ENCODE results near the gene CPT1A. TPM values are rescaled to one million over a fixed set of nuclear protein-coding genes. Genes with fewer than 3 reads are reported as not detected.

The CPT1A gene
- total and polyA plus RNA-seq, 3 donors from 2014 or later = 39.2 to 58.5 (median 49.1) TPM

- intact Hi-C loops (cut with DNase I; ENCODE audit: low total_unique reads) = no loop called here
- Histone ChIP-seq H3K4me3 (no peak overlapping the region), H3K9me3 (no peaks in the 10 kb centered on the region), H3K27me3 (no peaks in the 10 kb centered on the region), H3K36me3 (ENCODE audit: low read depth, missing control alignments) (no peaks in the 10 kb centered on the region), H3K27ac (no peak overlapping the region), H3K4me1 (peaks cover 5% of the 10 kb centered on the region)
- no peak for TF ChIP-seq POLR2A (IDR thresholded peaks at IDR 0.05)
- DNase-seq = no peak
- WGBS, 2 donors = 87 to 94% methylated on average over 7 of the region's 7 CpGs
Observed at GRCh38 chr11:68741463-68741862, 100.3 kb downstream of the CPT1A start.

- intact Hi-C loops (cut with DNase I; ENCODE audit: low total_unique reads) = no loop called here
- TF ChIP-seq POLR2A (IDR thresholded peaks at IDR 0.05) (no peak), CTCF (IDR thresholded peaks at IDR 0.05) (no peak)
- no peaks in the 10 kb centered on the region for H3K36me3 ChIP-seq (ENCODE audit: low read depth, missing control alignments)
- DNase-seq = no peak
- no peak overlapping the region for H3K4me3 ChIP-seq
- H3K27me3 ChIP-seq = no peaks in the 10 kb centered on the region
- WGBS, 2 donors = 88 to 94% methylated on average over 6 of the region's 6 CpGs
- H3K27ac ChIP-seq = no peak overlapping the region
- H3K9me3 ChIP-seq = no peaks in the 10 kb centered on the region
- H3K4me1 ChIP-seq = peaks cover 5% of the 10 kb centered on the region
Observed at GRCh38 chr11:68735646-68736045, 106.1 kb downstream of the CPT1A start.

- H3K27ac ChIP-seq = no peak overlapping the region
- TF ChIP-seq CTCF (IDR thresholded peaks at IDR 0.05) (no peak), POLR2A (IDR thresholded peaks at IDR 0.05) (no peak)
- intact Hi-C loops (cut with DNase I; ENCODE audit: low total_unique reads) = no loop called here
- no peak for DNase-seq
- H3K4me3 ChIP-seq = no peak overlapping the region
- no peaks in the 10 kb centered on the region for H3K36me3 ChIP-seq (ENCODE audit: low read depth, missing control alignments)
- WGBS, 2 donors = 84 to 90% methylated on average over 5 to 6 of the region's 6 CpGs
- H3K27me3 ChIP-seq = no peaks in the 10 kb centered on the region
- no peaks in the 10 kb centered on the region for H3K9me3 ChIP-seq
- H3K4me1 ChIP-seq = peaks cover 2% of the 10 kb centered on the region
Observed at GRCh38 chr11:68735125-68735524, 106.6 kb downstream of the CPT1A start.

- H3K27ac ChIP-seq = no peak overlapping the region
- WGBS, 2 donors = 85 to 90% methylated on average over 7 of the region's 7 CpGs
- no peaks in the 10 kb centered on the region for H3K9me3 ChIP-seq
- intact Hi-C loops (cut with DNase I; ENCODE audit: low total_unique reads) = no loop called here
- TF ChIP-seq POLR2A (IDR thresholded peaks at IDR 0.05) (no peak), CTCF (IDR thresholded peaks at IDR 0.05) (no peak)
- H3K4me3 ChIP-seq = no peak overlapping the region
- DNase-seq = no peak
- H3K27me3 ChIP-seq = no peaks in the 10 kb centered on the region
- no peaks in the 10 kb centered on the region for H3K36me3 ChIP-seq (ENCODE audit: low read depth, missing control alignments)
- no peaks in the 10 kb centered on the region for H3K4me1 ChIP-seq
Observed at GRCh38 chr11:68734111-68734510, 107.6 kb downstream of the CPT1A start.

GRCh38 chr11:68727783-68728182, 113.9 kb downstream of the CPT1A start:
- H3K36me3 ChIP-seq (ENCODE audit: low read depth, missing control alignments) = no peaks in the 10 kb centered on the region

More at GRCh38 chr11:68727783-68728182, 113.9 kb downstream of the CPT1A start:
- no peak for TF ChIP-seq CTCF (IDR thresholded peaks at IDR 0.05)
- TF ChIP-seq POLR2A (IDR thresholded peaks at IDR 0.05) = no peak
- WGBS, 2 donors = 78 to 87% methylated on average over 6 of the region's 6 CpGs
- DNase-seq = no peak
- Histone ChIP-seq H3K9me3 (no peaks in the 10 kb centered on the region), H3K27me3 (no peaks in the 10 kb centered on the region), H3K4me1 (no peaks in the 10 kb centered on the region), H3K4me3 (no peak overlapping the region), H3K27ac (no peak overlapping the region)
- intact Hi-C loops (cut with DNase I; ENCODE audit: low total_unique reads) = no loop called here

Data from testis (tissue), 3 donors.